Stimulated activated CD8-positive, alpha-beta memory T cell treated with anti-CD3 and anti-CD28 coated beads, Interleukin-7, amount 100 ng/mL, for 4 hours (primary cell): Measurements from ENCODE around the gene PDE8A.
"Not testable (repeated sequence)": the region's sequence is repeated elsewhere in the genome, so short reads cannot be mapped to it uniquely, and the experiment has no call there.

Experiments used
- DNase-seq, 2 donors: peaks; one replicate each; pipeline ENCODE4 v3.0.0-alpha.2; 2020; ENCODE audit warnings: low read depth in 2 of 2

PDE8A gene

GRCh38 chr15:85172846-85173490 is 191.3 kb downstream of the PDE8A start:
- DNase-seq, result no peak

GRCh38 chr15:85173630-85174029 is 192.0 kb downstream of the PDE8A start:
- DNase-seq, result not testable (repeated sequence)

DNA sequence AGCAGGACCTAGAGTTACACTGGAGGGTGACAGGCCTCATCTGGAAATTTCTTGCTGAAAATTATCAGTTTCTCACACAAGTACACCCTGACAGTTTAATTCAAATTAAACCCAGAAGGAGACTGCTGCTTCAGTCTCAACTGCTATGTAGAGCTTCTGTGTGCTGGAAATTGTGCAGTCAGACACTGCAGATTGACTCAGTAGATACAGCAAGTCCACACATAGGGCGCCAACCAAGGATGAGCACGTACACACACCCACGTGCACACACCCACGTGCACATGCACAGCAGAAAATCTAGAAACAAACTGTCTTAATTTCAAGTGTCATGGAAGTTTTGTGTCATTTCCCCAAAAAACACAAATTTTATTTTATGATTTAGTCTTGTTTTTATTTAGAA is 192.9 kb downstream of the PDE8A start:
- DNase-seq, result no peak

DNA sequence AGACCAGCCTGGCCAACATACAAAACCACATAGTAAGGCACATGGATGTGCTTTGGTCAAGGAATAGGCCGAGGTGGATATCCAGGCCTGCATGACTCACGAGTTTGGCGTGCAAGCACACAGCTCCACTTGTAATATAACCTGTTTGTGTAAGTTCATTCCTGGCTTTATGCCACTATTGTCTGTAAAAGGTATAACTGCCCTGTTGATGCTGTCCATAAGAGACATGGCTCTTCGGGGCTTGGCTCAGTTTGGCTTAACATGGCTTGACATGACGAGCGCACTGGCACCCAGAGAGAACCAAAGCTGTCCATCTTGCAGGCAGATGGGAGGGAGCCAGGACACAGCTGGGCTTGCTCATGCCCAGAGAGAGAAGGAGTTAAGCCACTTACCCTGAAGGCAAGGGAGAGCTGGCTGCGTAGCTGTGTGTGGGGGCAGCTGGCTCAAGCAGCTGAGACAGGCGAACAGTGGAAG is 195.4 kb downstream of the PDE8A start:
- not testable (repeated sequence) for DNase-seq

DNA sequence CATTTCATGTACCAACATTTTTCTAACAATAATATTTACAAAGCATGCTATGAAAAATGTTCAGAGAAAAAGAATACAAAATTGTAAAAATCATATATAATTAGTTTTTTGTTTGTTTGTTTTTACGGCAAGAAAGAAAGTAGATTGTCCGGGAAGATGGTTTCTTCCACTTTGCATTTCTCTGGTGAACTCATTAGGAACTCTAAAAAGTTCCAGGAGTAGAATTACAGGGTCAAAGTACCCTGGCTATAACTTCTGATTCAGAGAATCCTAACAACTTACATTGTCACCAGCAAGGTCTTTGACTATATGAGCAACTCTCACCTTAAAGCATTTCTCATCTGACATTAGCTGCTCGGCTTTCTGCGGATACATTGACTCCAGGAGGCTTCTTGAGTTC is 196.7 kb downstream of the PDE8A start:
- DNase-seq, result no peak

GRCh38 chr15:85179700-85180099 is 198.0 kb downstream of the PDE8A start:
- DNase-seq, result no peak

DNA sequence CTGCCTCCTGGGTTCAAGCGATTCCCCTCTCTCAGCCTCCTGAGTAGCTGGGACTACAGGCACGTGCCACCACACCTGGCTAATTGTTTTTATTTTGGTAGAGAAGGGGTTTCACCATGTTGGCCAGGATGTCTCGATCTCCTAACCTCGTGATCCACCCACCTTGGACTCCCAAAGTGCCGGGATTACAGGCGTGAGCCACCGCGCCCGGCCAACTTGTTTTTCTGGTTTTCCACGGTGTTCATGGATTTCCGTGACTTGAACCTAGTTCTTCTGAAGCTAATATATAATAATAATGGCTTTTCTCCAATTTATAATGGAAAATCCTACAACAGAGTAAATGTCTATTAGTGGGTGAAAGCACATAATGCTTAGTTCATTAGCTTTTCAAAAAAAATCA is 203.7 kb downstream of the PDE8A start:
- not testable (repeated sequence) for DNase-seq

DNA sequence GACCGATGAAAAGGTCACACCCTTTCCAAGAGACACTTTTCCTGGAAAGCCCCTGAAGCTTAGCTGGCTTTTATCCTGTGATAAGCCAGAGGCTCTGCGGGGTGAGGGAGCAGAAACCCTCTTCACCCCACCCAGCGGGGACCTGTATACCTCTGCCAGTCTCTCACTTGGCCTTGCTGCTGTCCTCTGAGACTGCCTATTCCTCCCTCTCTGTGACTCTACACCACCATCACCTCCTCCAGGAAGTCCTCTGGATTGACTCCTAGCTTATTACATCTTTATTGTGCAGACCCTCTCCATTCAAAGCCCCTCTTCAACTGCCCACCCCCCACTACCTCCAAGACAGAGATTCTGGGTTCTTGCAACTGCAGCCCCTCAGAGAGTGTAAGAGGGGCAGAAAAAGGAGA is 206.5 kb downstream of the PDE8A start:
- DNase-seq, result not testable (repeated sequence)
